GM18498 (cell line): ENCODE results near the gene DHRS7C.

Experiments
- ATAC-seq: cut with Tn5 transposase; IDR thresholded peaks from one replicate; pipeline ENCODE4 v1.9.1; 2021; ENCODE audit warnings: mild to moderate bottlenecking, moderate library complexity; ENCODE audit not compliant: unreplicated experiment

DHRS7C gene

DNA sequence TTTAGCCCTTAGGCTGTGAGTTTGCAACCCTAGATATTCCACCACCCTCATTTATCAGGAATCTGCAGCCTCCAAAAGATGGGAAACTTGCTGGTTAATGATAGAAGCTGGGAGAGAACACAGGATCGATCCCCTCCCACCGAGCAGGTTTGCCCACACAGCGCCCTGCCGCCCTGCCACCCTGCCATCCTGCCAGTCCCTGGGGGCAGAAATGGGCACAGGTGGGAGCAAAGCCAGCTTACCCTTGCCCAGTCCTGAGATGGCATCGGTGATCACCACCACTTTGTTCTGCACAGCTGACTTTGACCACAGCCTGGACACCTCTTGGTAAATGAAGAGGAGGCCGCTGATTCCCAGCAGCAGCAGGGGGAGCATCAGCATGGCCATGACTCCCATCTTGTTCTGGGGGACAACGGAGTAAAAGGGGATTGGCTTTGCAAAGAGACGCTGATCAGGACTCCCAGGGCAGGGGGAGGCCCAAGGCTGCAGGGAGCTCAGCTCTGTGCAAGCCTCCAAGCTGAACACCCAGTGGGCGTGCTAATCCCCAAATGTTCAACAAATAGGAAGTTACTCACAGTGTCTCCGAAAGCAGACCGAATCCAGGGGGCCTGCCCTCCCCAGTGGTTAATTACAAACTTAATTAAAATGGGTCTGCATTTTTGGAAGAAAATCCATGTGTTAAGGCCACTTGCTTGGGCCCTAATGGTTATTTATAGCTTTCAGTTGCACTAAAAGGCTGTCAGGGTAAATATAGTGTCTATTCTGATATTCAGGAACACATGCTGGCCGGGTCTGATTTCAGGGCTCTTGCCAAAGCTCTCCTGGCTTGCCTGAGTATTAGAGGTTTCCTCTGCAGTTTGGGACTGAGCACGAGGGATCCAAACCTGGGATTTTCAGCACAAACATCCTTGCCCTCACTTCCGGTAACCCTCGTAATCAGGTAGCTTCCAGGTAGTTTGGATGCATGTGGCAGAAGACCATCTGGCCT is at the start of gene DHRS7C:
DHRS7C (minus strand) TSS at position 704 of the 988 bp plus-strand sequence; CDS start at position 396, 308 bp downstream.
- no peak for ATAC-seq

DNA sequence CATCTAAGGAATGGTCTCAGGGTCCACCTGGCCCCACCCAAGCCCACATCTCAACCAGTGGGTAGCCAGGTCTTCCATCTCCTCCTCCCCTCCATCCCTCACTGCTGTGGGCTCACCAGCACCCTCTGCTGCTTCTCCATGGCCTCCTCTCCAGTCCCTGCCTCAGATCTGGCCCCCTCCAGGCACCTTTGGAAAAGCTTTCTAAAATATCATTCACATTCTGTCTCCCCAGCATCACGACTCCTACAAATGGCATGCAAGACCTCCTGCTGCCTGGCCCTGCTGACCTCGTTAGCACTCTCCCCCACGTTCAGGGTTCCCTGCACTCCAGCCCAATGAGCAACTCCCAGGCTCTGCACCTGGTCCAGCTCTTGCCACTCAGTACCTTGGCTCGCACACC is 48.0 kb upstream of the DHRS7C start:
- ATAC-seq: no peak

DNA sequence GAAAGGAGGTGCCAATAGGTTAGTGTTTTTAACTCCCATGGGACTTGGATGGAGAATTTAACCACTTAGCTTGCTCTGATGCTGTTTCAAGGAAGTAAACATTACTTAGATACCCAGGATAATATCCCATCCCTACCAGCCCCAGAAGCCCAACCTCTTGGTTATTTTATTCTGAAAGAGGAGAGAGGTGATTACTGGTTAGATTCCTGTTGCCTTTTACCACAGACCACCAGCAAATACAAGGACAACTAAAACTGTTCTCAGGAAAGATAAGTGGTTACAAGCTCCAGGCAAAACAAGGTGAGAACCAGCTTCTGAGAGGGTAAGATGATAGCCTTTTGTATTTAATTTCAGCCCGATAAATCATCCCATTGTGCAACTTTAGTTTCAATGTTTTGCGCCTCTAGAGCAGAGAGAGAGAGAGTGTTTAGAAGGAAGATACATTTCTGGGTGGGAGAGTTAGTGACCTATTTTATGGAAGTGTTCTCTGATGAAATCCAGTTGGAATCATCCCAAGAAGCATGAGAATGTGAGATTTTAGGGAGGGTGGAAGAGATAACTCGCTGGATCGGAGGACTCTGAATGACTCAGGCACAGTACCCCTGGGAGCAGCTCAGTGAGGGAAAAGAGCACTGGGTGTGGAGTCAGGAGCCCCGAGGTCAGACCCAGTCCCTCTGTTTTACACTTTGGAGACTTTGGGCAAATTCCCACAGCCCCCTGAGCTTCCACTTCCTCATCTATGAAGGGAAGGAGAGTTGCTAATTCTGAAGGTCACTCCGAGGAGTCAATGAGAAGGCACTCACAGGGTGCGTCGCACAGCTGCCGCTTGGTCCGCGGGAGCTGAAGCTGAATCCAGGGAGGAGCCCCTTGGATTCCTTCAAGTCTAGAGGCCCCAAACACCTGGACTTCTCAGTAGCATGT is 46.4 kb upstream of the DHRS7C start:
- no peak for ATAC-seq

DNA sequence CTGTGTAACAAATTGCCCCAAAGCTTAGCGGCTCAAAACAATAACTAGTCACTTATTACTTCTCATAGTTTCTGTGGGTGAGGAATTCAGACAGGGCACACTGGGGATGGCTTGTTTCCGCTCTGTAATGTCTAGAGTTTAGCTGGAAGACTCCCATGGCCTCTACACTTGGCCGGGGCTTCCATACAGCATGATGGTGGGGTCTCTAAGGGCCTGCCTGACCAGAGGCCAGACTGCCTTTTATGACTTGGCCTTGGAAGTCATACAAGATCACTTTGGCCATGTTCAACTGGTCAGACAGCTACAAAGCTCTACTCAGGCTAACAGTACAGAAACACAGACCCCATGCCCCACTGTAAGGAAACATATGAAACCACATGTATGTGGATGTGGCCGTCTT is 42.5 kb upstream of the DHRS7C start:
- no peak for ATAC-seq

DNA sequence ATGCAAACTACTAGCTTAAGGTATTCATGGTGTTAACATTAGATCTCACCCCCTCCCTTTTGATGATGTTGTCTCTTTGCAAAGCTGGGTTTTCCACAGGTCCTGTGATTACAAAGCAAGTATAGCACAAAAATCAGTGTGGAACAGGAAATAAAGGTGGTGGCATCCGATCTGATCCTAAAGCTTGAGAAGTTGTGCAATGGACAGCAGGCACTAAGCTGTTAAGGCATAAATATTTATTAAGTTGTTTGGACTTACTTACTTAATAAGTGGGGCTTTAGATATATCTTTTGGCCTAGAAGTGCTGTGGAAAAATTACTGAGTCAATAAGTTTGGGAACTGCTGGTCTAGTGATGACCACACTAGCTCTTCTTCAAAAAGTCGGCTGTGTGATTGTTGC is 39.3 kb upstream of the DHRS7C start:
- ATAC-seq: no peak

DNA sequence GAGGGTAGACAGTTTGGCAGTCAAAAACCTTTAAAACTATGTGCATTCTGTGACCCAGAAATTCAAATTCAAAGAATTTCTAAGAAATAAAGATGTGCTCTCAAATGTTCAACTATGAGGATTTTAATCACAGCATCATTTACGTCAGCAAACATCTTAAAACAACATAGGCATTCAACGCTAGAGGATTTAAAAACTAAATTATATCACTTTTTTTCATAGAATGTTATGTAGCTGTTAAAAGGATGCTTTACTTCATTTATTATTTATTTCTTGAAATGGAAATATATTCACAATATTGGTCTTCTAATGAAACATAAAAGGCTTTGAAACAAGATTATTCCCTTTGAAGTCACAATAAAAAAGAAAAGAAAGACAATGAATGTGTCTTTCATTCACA is 38.0 kb upstream of the DHRS7C start:
- no peak for ATAC-seq

DNA sequence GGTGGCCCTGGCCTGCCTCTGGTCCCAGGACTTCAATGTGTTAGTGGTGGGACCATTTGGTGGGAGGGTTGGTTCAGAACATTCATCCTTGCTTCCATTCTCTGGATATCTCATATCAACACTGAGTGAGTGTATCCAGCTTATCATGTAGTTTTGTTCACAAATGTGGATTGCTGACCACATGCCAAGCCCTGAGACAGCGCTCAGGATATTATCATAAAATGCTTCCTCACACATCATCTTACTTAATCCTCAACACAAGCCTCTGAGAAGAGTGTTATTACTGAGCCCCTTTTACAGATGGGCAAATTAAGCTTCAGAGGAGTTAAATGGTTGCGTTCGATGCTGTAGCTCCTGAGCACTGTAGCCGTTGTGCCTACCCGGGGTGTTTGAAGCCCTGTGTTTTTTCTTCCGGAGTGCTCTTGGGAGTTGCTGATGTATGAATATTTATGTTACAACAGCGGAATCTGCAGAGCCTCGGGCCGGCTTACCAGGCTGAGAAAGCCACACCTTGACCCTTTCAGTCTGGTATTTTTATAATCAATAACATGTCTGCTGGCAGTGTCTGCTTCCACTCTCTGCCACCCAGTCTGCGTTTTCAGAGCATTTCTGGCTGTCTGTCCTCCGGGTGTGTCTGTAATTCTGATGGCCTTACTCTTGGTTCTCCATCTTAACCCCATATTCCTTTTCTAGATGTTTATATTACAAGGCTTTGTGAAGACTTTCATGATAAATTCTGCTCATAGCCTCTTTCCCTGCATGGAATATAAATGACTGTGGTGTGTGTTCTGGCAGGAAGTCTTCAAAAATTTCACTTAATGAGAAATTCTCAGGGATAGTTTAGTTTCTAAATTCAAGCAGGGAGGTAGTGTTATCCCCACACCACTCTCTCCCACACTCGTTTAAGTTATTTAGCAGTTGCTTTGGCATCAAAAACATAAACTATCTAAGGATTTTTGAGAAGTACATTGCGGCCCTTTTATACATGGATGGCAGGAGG is 37.2 kb upstream of the DHRS7C start:
- no peak for ATAC-seq

GRCh38 chr17:9825641-9826150 is 34.3 kb upstream of the DHRS7C start, which contains the start of gene GLP2R:
Gene GLP2R (plus strand): TSS chr17:9825924. CDS start chr17:9826064, 140 bp downstream.
- no peak for ATAC-seq

DNA sequence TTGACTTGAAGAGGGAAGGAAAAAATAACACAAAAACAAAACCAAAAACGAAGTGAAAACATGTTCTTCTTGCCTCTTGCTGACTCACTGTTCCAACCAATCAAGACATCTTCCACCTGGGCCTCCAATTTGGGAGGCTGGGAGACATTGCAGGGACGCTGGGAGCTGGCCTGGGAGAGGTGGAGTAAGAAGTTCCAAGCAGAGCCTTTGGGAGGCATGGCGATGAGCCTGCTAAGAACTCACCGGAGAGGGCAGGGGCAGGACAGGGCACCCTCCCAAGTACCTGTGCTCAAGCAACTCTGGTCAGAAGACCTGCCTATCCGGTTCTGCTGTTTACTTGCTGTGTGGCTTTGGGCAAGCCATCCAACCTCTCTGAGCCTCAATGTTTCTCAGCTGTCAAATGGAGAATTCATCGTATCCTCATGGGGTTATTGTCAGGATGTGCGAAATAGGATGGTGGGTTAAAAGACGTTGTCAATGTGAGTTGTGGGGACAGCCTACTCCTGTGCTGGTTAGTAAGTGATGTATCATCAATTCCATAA is 33.5 kb upstream of the DHRS7C start:
- no peak for ATAC-seq

DNA sequence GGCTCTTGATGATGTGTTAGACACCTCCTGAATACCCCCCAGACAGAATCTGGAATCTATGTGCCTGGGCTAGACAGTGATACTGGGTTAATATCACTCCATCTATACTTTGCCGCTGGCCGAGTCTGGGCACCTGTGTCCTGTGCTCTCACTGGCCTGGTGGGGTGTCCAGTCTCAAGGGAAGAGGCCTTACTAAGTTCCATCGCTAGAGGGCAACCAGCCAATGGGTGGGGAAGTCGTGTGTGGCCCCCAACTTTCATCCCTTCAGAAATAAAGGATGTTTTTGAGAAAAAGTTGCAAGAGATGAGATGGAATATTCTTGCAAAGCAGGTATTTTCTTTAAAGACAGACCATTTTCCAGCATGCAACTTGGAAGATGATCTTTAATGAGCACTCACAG is 32.7 kb upstream of the DHRS7C start:
- no peak for ATAC-seq

- no peak for ATAC-seq
Observed at GRCh38 chr17:9821921-9822320, 30.5 kb upstream of the DHRS7C start, which contains the start of gene GSG1L2. Gene GSG1L2 (minus strand): TSS chr17:9822079. CDS start chr17:9822071, 8 bp downstream.

DNA sequence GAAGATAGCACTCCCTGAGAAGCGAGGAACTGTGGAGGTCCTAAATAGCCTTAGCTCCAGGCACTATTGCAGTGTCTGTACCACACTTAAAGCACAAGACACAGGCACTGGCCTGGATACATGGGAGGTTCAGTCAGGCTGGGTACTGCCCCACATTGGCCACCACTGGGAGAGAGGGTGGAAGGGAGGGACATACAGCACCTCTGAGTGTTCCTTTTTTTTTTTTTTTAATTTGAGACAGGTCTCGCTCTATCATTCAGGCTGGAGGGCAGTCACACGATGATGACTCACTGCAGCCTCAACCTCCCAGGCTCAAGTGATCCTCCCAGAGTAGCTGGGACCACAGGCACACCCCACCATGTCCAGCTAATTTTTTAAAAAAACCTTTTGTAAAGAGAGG is 29.1 kb upstream of the DHRS7C start:
- ATAC-seq: no peak

DNA sequence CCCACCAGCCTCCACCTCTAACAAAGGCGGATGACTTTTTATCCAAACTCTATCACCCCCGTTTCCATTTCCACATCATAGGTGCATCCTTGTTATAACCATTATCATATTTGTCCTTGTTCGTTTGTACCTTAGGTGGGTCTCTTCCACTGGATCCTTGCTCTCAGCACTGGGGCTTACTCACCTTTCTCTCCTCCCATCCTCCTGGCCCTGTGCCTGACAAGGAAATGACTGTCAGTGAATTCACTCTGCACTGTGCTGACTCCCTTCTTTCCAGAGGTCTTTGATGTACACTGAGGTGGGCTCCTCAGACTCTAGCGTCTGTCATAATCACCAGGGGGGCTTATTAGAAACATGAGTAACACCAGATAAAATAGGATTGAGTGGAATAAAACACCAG is 27.4 kb upstream of the DHRS7C start:
- no peak for ATAC-seq

DNA sequence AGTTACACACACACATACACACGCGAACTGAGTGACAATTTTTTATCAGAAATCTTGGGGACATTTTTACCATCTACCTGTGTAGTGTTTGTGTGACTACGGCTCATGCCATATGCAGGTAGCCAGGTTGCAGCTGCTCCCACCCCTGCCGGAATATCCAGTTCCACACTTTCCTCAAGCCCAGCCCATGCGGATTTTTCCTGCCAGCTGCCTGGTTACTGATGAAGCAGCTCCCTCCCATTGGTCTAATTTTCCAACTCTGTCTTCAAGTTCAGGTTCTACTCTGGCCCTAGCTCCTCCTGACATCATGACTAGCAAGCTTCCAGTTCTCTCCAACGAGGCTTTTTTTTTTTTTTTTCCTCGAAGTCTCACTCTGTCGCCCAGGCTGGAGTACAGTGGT is 25.7 kb upstream of the DHRS7C start:
- ATAC-seq: no peak

DNA sequence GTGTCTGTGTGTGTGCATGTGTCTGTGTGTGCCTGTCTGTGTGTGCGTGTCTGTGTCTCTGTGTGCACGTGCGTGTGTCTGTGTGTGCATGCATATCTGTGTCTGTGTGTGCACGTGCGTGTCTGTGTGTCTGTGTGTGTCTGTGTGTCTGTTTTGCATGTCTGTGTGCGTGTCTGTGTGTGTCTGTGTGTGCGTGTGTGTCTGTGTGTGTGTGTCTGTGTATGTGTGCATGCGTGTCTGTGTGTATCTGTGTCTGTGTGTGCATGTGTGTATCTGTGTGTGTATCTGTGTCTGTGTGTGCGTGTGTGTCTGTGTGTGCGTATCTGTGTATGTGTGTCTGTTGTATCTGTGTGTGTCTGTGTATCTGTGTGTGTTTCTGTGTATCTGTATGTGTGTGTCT is 25.1 kb upstream of the DHRS7C start:
- ATAC-seq: no peak

GRCh38 chr17:9814337-9814945 is 23.0 kb upstream of the DHRS7C start:
- ATAC-seq: no peak

- ATAC-seq: no peak
Observed at GRCh38 chr17:9813166-9813565, 21.8 kb upstream of the DHRS7C start.

DNA sequence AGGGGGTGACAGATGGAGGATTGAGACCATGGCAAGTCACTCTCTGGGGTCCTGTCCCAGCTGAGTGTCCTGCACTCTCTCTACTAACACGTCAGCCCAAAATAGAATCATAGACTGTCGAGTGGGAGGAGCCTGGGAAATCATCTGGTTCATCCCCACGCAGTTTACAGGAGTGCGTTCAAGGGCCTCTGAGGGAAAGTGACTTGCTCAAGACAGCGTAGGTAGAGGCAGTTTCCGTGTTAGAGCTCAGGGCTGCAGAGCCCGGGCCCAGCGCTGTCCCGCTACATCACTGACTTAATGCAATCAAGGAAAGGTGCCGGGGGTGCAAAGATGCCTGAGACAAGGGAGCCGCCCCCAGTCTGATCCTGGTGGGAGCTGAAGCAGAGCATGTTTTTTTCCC is 20.1 kb upstream of the DHRS7C start:
- no peak for ATAC-seq

GRCh38 chr17:9811086-9811485 is 19.7 kb upstream of the DHRS7C start:
- ATAC-seq: no peak
